A549 (cell line): ENCODE measurements around the gene PGAM1. TPM values are rescaled to one million over a fixed set of nuclear protein-coding genes. Genes with fewer than 3 reads are reported as not detected.
A peak's percentile ranks its signal among the peaks of the same experiment; 100 is the strongest.
"Not testable (repeated sequence)": the region's sequence is repeated elsewhere in the genome, so short reads cannot be mapped to it uniquely, and the experiment has no call there.

Experiments
- ATAC-seq, 2 experiments: fragments of 200-7000 bp in 1 of 2; fragments of >200 bp in 1 of 2; cut with Nextera tagmentation in 1 of 2; cut with Tn5 transposase in 1 of 2; 3 replicates each; pipeline versions ENCODE4 v1.8.0 to v1.9.1; 2018 to 2020; ENCODE audit warnings: mild to moderate bottlenecking in 1 of 2, moderate library complexity in 1 of 2
- CTCF ChIA-PET: fragments of 300-600 bp; sonication (Branson Sonifier 250); formaldehyde crosslinking; extraction: SDS; loops from one replicate; lab custom pipeline; 2021; ENCODE audit warnings: antibody characterized with exemption, inconsistent platforms; lab: Yijun Ruan, JAX
- POLR2A ChIA-PET: fragments of 350-600 bp; formaldehyde crosslinking; extraction: SDS; loops from one replicate; lab custom pipeline; 2021; ENCODE audit warnings: antibody characterized with exemption, inconsistent platforms; lab: Yijun Ruan, JAX
- DNase-seq, 2 experiments: peaks; one replicate each; pipeline versions ENCODE4 v3.0.0 to v3.0.0-alpha.2; 2011 to 2016; ENCODE audit warnings: low read depth in 1 of 2, low spot score in 1 of 2
- FAIRE-seq: peaks from 2 replicates; lab custom pipeline; 2011; peaks lifted over from hg19 to GRCh38; lab: Jason Lieb, UNC
- H3K27ac ChIP-seq, 2 experiments: fragments of >200 bp; sonication (Bioruptor Twin); formaldehyde crosslinking; 3 replicates each; pipeline ENCODE4 v1.5.1; 2016 to 2017
- H3K4me1 ChIP-seq: fragments of >200 bp; sonication (Bioruptor Twin); formaldehyde crosslinking; 3 replicates; pipeline ENCODE4 v1.6.1; 2016
- H3K4me2 ChIP-seq: fragments of >200 bp; sonication (Bioruptor Twin); formaldehyde crosslinking; 3 replicates; pipeline ENCODE4 v1.6.1; 2016
- H3K4me3 ChIP-seq: fragments of >200 bp; sonication (Bioruptor Twin); formaldehyde crosslinking; 3 replicates; pipeline ENCODE4 v1.5.1; 2016
- H3K9me3 ChIP-seq: fragments of >200 bp; sonication (Bioruptor Twin); formaldehyde crosslinking; 3 replicates; pipeline ENCODE4 v1.6.1; 2016
- BCL3 ChIP-seq: fragments of >200 bp; sonication (Bioruptor Twin); formaldehyde crosslinking; IDR thresholded peaks from 3 replicates; pipeline ENCODE4 v1.6.1; 2016
- BHLHE40 ChIP-seq: IDR thresholded peaks from 2 replicates; pipeline ENCODE4 v1.6.1; 2012; ENCODE audit warnings: low read depth, low read length, inconsistent platforms
- CEBPB ChIP-seq, 2 experiments: fragments of >200 bp in 1 of 2; sonication (Bioruptor Twin) in 1 of 2; formaldehyde crosslinking in 1 of 2; IDR thresholded peaks; 2 replicates each; pipeline ENCODE4 v1.6.1; 2012 to 2016
- CHD4 ChIP-seq: fragments of 200-600 bp; sonication (generic); IDR thresholded peaks from 2 replicates; pipeline ENCODE4 v1.6.1; 2016; ENCODE audit warnings: antibody characterized with exemption, mild to moderate bottlenecking, borderline replicate concordance
- EHF ChIP-seq: fragments of 250-450 bp; sonication (Bioruptor Pico); IDR thresholded peaks from 2 replicates; pipeline ENCODE4 v1.5.0; 2020; ENCODE audit warnings: mild to moderate bottlenecking
- FOSL2 ChIP-seq, 2 experiments: fragments of 450-650 bp in 1 of 2; fragments of >200 bp in 1 of 2; sonication (Bioruptor Twin) in 1 of 2; formaldehyde crosslinking; IDR thresholded peaks; 2 replicates each; pipeline versions ENCODE4 v1.5.0 to v1.6.1; 2016 to 2020; ENCODE audit warnings: mild to moderate bottlenecking in 1 of 2, moderate library complexity in 1 of 2
- FOXS1 ChIP-seq: fragments of 250-450 bp; sonication (Bioruptor Pico); IDR thresholded peaks from 2 replicates; pipeline ENCODE4 v1.5.0; 2020; ENCODE audit warnings: mild to moderate bottlenecking, moderate library complexity
- HDAC2 ChIP-seq: fragments of 200-600 bp; sonication (generic); IDR thresholded peaks from 2 replicates; pipeline ENCODE4 v1.6.1; 2016
- HES2 ChIP-seq: fragments of >200 bp; sonication (Bioruptor Twin); formaldehyde crosslinking; IDR thresholded peaks from 2 replicates; pipeline ENCODE4 v1.6.1; 2016
- HOXA7 ChIP-seq: fragments of 250-450 bp; sonication (Bioruptor Pico); IDR thresholded peaks from 2 replicates; pipeline ENCODE4 v1.5.0; 2020; ENCODE audit warnings: mild to moderate bottlenecking, moderate library complexity
- KDM1A ChIP-seq: fragments of 200-600 bp; sonication (generic); IDR thresholded peaks from 2 replicates; pipeline ENCODE4 v1.6.1; 2016; ENCODE audit warnings: low read depth, mild to moderate bottlenecking
- KDM5A ChIP-seq: fragments of 200-600 bp; sonication (generic); IDR thresholded peaks from 2 replicates; pipeline ENCODE4 v1.6.1; 2016; ENCODE audit warnings: antibody characterized with exemption, mild to moderate bottlenecking
- MYC ChIP-seq: IDR thresholded peaks from 2 replicates; pipeline ENCODE4 v1.6.1; 2012; ENCODE audit warnings: mild to moderate bottlenecking, inconsistent platforms, low read length, improper control_type of control experiment, borderline replicate concordance
- POLR2A ChIP-seq: IDR thresholded peaks from 2 replicates; pipeline ENCODE4 v1.6.1; 2012; ENCODE audit warnings: mild to moderate bottlenecking, low read length
- RARB ChIP-seq: fragments of 250-450 bp; sonication (Bioruptor Pico); IDR thresholded peaks from 2 replicates; pipeline ENCODE4 v1.8.0; 2021; ENCODE audit warnings: mild to moderate bottlenecking, moderate library complexity
- RCOR1 ChIP-seq: fragments of 150-350 bp; IDR thresholded peaks from 2 replicates; pipeline ENCODE4 v1.6.1; 2014; ENCODE audit warnings: antibody characterized with exemption, low read length, low read depth
- SMC3 ChIP-seq: fragments of >200 bp; sonication (Bioruptor Twin); formaldehyde crosslinking; IDR thresholded peaks from 3 replicates; pipeline ENCODE4 v1.6.1; 2018; ENCODE audit warnings: inconsistent platforms
- TP53 ChIP-seq: fragments of 250-450 bp; sonication (Bioruptor Pico); IDR thresholded peaks from 2 replicates; pipeline ENCODE4 v1.5.0; 2021; ENCODE audit warnings: mild to moderate bottlenecking, moderate library complexity
- ZC3H11A ChIP-seq: fragments of 450-650 bp; IDR thresholded peaks from 2 replicates; pipeline ENCODE4 v1.6.1; 2014; ENCODE audit warnings: antibody characterized with exemption, mild to moderate bottlenecking
- ZFP36 ChIP-seq: fragments of 450-650 bp; IDR thresholded peaks from 2 replicates; pipeline ENCODE4 v1.6.1; 2014; ENCODE audit warnings: borderline replicate concordance; ENCODE audit not compliant: partially characterized antibody
- ZSCAN20 ChIP-seq: fragments of 250-450 bp; sonication (Bioruptor Pico); IDR thresholded peaks from 2 replicates; pipeline ENCODE4 v1.8.0; 2022; ENCODE audit warnings: mild to moderate bottlenecking, moderate library complexity
- WGBS: methylation state at CpG from one replicate; pipeline ENCODE4 v1.1.6; 2017; ENCODE audit errors: missing lambda C conversion rate; 5-methylcytosine and 5-hydroxymethylcytosine counted together
- polyA plus RNA-seq, 4 experiments: library from polyadenylated mRNA; depleted of rRNA in 3 of 4; stranded (reverse); fragments of >200 nt; fragmentation: RNase III in 1 of 4; extraction: RNeasy Plus Mini Kit Qiagen cat#74134 plus additional on column Dnase treatment in 1 of 4; gene quantifications; 2 replicates in 3 of 4; 3 replicates in 1 of 4; pipeline ENCODE4 v1.2.3, GENCODE V29; 2011 to 2017

Gene PGAM1
- polyA plus RNA-seq, 2 of the 4 experiments (the other 2 are of a cell fraction), result 459 to 557 TPM

- DNase-seq (no peak), FAIRE-seq (no peak), ATAC-seq (peak in 1 of 2 experiments; percentile 6; a peak in 2 of 6 replicates)
- Histone ChIP-seq H3K27ac (no peak overlapping the region), H3K9me3 (no peaks in the 10 kb centered on the region), H3K4me1 (peaks cover 8% of the 10 kb centered on the region), H3K4me3 (no peak overlapping the region), H3K4me2 (no peak overlapping the region)
- CTCF ChIA-PET, result interaction anchor here (0.9 to 12.9 kb wide), 11 partner anchors 11 to 265 kb away, joined by 3 to 218 read pairs (median 15); partner anchors contain the start of genes ANKRD2 and UBTD1
- 83% methylated on average over 3 of the region's 7 CpGs for WGBS
- POLR2A ChIA-PET, result interaction anchor here (1.5 kb wide), 1 partner anchor 88 kb away, joined by 3 read pairs; no protein-coding TSS in a partner anchor
- TF ChIP-seq HDAC2, result no peak
- no peak for TF ChIP-seq ZSCAN20
- TF ChIP-seq KDM1A, result no peak
- no peak for TF ChIP-seq FOXS1 (CRISPR knock-in tag)
- TF ChIP-seq SMC3, result no peak
Observed at GRCh38 chr10:97465982-97466381, 40.0 kb downstream of the PGAM1 start.

DNA sequence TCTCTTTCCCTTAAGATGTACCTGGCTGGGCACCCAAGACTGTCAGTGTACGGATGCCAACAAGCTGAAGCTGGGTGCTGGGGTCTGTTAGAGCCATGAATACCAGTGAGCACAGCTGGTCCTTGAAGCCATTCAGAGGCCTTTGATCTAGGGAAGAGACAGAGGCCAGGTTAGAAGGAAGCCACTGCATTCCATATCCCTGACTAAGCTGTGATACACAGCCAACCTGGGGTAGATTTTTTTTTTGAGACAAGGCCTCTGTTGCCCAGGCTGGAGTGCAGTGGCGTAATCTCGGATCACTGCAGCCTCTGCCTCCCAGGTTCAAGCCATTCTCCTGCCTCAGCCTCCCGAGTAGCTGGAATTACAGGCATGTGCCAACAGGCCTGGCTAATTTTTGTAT, 40.8 kb downstream of the PGAM1 start:
- WGBS, result 91% methylated on average over 4 of the region's 4 CpGs
- no peaks in the 10 kb centered on the region for H3K9me3 ChIP-seq
- ATAC-seq, result no peak
- FAIRE-seq, result no peak
- ChIA-PET CTCF (interaction anchor here (0.9 to 12.9 kb wide), 10 partner anchors 10 to 146 kb away, joined by 3 to 218 read pairs (median 8); partner anchors contain the start of gene ANKRD2), POLR2A (interaction anchor here (1.2 to 1.5 kb wide), 2 partner anchors 32 to 87 kb away, joined by 3 to 5 read pairs; partner anchors contain the start of gene UBTD1)
- H3K27ac ChIP-seq, result peak overlapping the region in 1 of 2 experiments; percentile 18; a peak in 1 of 6 replicates
- H3K4me3 ChIP-seq, result no peak overlapping the region
- H3K4me2 ChIP-seq, result no peak overlapping the region
- peaks cover 8% of the 10 kb centered on the region for H3K4me1 ChIP-seq
- no peak for TF ChIP-seq EHF (CRISPR knock-in tag)
- no peak for TF ChIP-seq ZC3H11A
- TF ChIP-seq POLR2A, result no peak
- no peak for TF ChIP-seq KDM5A
- no peak for TF ChIP-seq ZFP36
- no peak for TF ChIP-seq FOSL2 (IDR thresholded peaks at IDR 0.05)
- TF ChIP-seq FOSL2 (CRISPR knock-in tag; IDR thresholded peaks at IDR 0.05), result no peak
- TF ChIP-seq BCL3, result no peak
- no peak for TF ChIP-seq MYC
- TF ChIP-seq HOXA7 (CRISPR knock-in tag), result no peak
- no peak for TF ChIP-seq CEBPB (IDR thresholded peaks at IDR 0.05)
- no peak for TF ChIP-seq RCOR1
- DNase-seq, result no peak

DNA sequence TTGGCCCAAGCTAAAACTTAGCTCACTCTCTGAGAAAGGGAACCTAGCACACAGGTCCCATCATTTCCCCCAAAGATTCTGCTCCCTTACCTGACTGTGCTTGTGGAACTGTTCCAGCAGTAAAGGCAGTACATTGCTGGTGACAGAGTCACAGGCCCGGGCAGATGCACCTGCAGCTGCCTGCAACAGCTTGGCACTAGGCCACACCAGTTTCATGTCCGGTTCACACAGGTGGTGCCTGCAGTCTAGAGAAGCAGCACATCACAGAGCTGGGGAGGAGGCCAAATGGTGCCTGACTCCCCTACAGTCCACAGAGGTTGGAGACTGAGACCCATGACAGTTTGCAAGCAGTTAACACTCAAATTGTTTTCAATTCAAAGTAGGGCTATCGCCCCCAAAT, 42.2 kb downstream of the PGAM1 start:
- Histone ChIP-seq H3K4me2 (no peak overlapping the region), H3K4me1 (peaks cover 8% of the 10 kb centered on the region), H3K4me3 (no peak overlapping the region), H3K9me3 (no peaks in the 10 kb centered on the region)
- POLR2A ChIA-PET, result no interaction called here
- no peak for ATAC-seq
- WGBS, result 69% methylated on average over 3 of the region's 3 CpGs
- no peak for DNase-seq
- CTCF ChIA-PET, result interaction anchor here (0.6 to 12.9 kb wide), 9 partner anchors 8 to 145 kb away, joined by 3 to 218 read pairs (median 8); partner anchors contain the start of gene ANKRD2
- no peak for FAIRE-seq
- TF ChIP-seq FOSL2 (IDR thresholded peaks at IDR 0.05) (no peak), FOSL2 (CRISPR knock-in tag; IDR thresholded peaks at IDR 0.05) (no peak), EHF (CRISPR knock-in tag) (no peak), SMC3 (no peak), ZC3H11A (no peak), RARB (CRISPR knock-in tag) (no peak), MYC (no peak), BHLHE40 (no peak), CHD4 (no peak), TP53 (no peak), KDM1A (no peak), HES2 (no peak)
- TF ChIP-seq, all 56 proteins: peak for 0
- H3K27ac ChIP-seq, result no peak overlapping the region

DNA sequence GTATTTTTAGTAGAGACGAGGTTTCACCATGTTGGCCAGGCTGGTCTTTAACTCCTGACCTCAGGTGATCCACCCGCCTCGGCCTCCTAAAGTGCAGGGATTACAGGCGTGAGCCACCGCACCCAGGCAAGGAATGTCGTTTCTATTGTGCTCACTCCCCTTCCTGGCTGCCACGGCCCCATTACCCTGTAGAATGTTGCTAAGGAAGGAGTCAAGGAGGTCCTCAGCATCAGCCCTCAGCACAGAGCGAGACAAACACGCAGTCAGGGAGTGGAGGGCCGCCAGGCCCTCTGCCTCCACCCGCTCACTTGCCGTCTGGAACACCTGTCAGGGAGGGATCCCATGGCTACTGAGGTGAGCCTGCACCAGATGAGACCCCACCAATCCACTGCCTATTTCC, 42.8 kb downstream of the PGAM1 start:
- CTCF ChIA-PET, result interaction anchor here (0.6 to 2.1 kb wide), 4 partner anchors 9 to 74 kb away, joined by 3 to 8 read pairs (median 4); no protein-coding TSS in a partner anchor
- H3K4me1 ChIP-seq, FAIRE-seq, H3K4me2 ChIP-seq, DNase-seq, H3K9me3 ChIP-seq, POLR2A ChIA-PET, H3K27ac ChIP-seq, ATAC-seq, H3K4me3 ChIP-seq: not testable (repeated sequence)
- 94% methylated on average over 12 of the region's 12 CpGs for WGBS
